ENCODE measurements around the gene C2orf80. TPM values are rescaled to one million over a fixed set of nuclear protein-coding genes. Genes with fewer than 3 reads are reported as not detected.

The C2orf80 gene
- total and polyA plus RNA-seq, 2 donors (not counting 3 experiments of a cell fraction or from before 2014, with no cell fraction given), result not detected

GRCh38 chr2:208224802-208225201 is 35.0 kb upstream of the C2orf80 start:
- no peaks in the 10 kb centered on the region for H4K20me1 ChIP-seq (replicated peaks; ENCODE audit: control insufficient read depth, extremely low read depth, insufficient read depth, low read length)
- dilution Hi-C loops (cut with MboI; ENCODE audit: extremely low pct_ligation_motif_present, low sequenced_read_pairs) (no loop called here), intact Hi-C loops (cut with micrococcal nuclease) (no loop called here)
- no TSS peak for BruUV-seq (replicated peaks)
- CTCF ChIA-PET, result interaction anchor here (1.0 to 1.1 kb wide), 2 partner anchors 17 to 30 kb away, joined by 3 to 4 read pairs; partner anchors contain the start of gene IDH1
- H3K9me1 ChIP-seq (replicated peaks; ENCODE audit: control insufficient read depth, extremely low read depth, insufficient read depth, low read length), result no peaks in the 10 kb centered on the region
- no peak overlapping the region for H3K27ac ChIP-seq (ENCODE audit: insufficient read depth, low read depth, low read length)
- no peak for DNase-seq (ENCODE audit: low read depth, low spot score)
- no peak overlapping the region for H3K9ac ChIP-seq (replicated peaks; ENCODE audit: extremely low read depth, insufficient read depth, low read length)
- POLR2A ChIA-PET, result no interaction called here
- FAIRE-seq, result no peak
- TF ChIP-seq MYC (IDR thresholded peaks at IDR 0.05; ENCODE audit: low read depth, low read length) (no peak), GATA2 (IDR thresholded peaks at IDR 0.05; ENCODE audit: insufficient read depth, insufficient read length, low read depth, low read length) (no peak), EZH2 (IDR thresholded peaks at IDR 0.05; ENCODE audit: borderline replicate concordance, low read depth, low read length, severe bottlenecking) (no peak), POLR2AphosphoS5 (IDR thresholded peaks at IDR 0.05; ENCODE audit: insufficient read depth, low read depth, low read length) (no peak), CTCF (IDR thresholded peaks at IDR 0.05; ENCODE audit: extremely low read depth in 1 of 2, insufficient read depth in 1 of 2, low read depth in 1 of 2, low read length in 2 of 2) (no peak), JUN (IDR thresholded peaks at IDR 0.05; ENCODE audit: borderline replicate concordance, insufficient read depth, insufficient read length, low read depth) (no peak), FOS (IDR thresholded peaks at IDR 0.05; ENCODE audit: borderline replicate concordance, insufficient read depth, low read length) (no peak), POLR2A (IDR thresholded peaks at IDR 0.05; ENCODE audit: low read depth, low read length) (no peak), MAX (IDR thresholded peaks at IDR 0.05; ENCODE audit: insufficient read depth, insufficient read length) (no peak)
- H3K4me1 ChIP-seq (ENCODE audit: control insufficient read depth, extremely low read depth, insufficient read depth, low read length), result no peaks in the 10 kb centered on the region
- H3K4me3 ChIP-seq (replicated peaks in 1 of 3; ENCODE audit: insufficient read depth in 1 of 3, low read depth in 1 of 3, low read length in 3 of 3), result no peak overlapping the region
- no peaks in the 10 kb centered on the region for H3K79me2 ChIP-seq (ENCODE audit: control insufficient read depth, insufficient read depth, low read length)
- no peaks in the 10 kb centered on the region for H3K9me3 ChIP-seq (replicated peaks; ENCODE audit: control insufficient read depth, insufficient read depth, low read length)
- H2AFZ ChIP-seq (ENCODE audit: low read depth, low read length), result no peak overlapping the region
- H3K4me2 ChIP-seq (ENCODE audit: insufficient read depth, low read length), result no peak overlapping the region
- no peaks in the 10 kb centered on the region for H3K27me3 ChIP-seq (ENCODE audit: control insufficient read depth in 2 of 2, insufficient read depth in 2 of 2, low read length in 2 of 2)
- no peaks in the 10 kb centered on the region for H3K36me3 ChIP-seq (ENCODE audit: control insufficient read depth in 2 of 2, extremely low read depth in 1 of 2, insufficient read depth in 2 of 2, low read length in 2 of 2)
